Measurements from ENCODE around the gene GAK. TPM values are rescaled to one million over a fixed set of nuclear protein-coding genes. Genes with fewer than 3 reads are reported as not detected.

GAK gene
- total and polyA plus RNA-seq, 4 donors = 27.4 to 69.7 (median 47.0) TPM

- Histone ChIP-seq H3K9ac (ENCODE audit: low read depth in 1 of 2, low read length in 2 of 2) (no peak overlapping the region), H3K4me3 (ENCODE audit: low read depth in 1 of 3, low read length in 3 of 3) (no peak overlapping the region), H3K27ac (ENCODE audit: low read depth in 1 of 2, low read length in 2 of 2) (no peak overlapping the region), H3K4me1 (ENCODE audit: control insufficient read depth in 4 of 4, insufficient read depth in 4 of 4, low read length in 3 of 4) (peaks cover 2 to 11% (median 9%) of the 10 kb centered on the region in 4 donors), H3K9me3 (ENCODE audit: control insufficient read depth in 4 of 4, low read length in 3 of 4) (peaks cover 0 to 5% (median 0%) of the 10 kb centered on the region in 4 donors), H3K36me3 (ENCODE audit: control insufficient read depth in 4 of 4, insufficient read depth in 3 of 4, low read depth in 1 of 4, low read length in 3 of 4) (no peaks in the 10 kb centered on the region), H3K27me3 (ENCODE audit: control insufficient read depth in 4 of 4, insufficient read depth in 4 of 4, low read length in 3 of 4) (no peaks in the 10 kb centered on the region)
- no peak for TF ChIP-seq YY1 (IDR thresholded peaks at IDR 0.05)
- TF ChIP-seq FOXA2 (IDR thresholded peaks at IDR 0.05) = no peak
- no peak for TF ChIP-seq TAF1 (conservative IDR thresholded peaks at IDR 0.05)
- no peak for TF ChIP-seq HNF4G (IDR thresholded peaks at IDR 0.05)
- TF ChIP-seq JUND (IDR thresholded peaks at IDR 0.05) = no peak
- TF ChIP-seq RXRA (IDR thresholded peaks at IDR 0.05) = no peak
- TF ChIP-seq, protein P1, sequence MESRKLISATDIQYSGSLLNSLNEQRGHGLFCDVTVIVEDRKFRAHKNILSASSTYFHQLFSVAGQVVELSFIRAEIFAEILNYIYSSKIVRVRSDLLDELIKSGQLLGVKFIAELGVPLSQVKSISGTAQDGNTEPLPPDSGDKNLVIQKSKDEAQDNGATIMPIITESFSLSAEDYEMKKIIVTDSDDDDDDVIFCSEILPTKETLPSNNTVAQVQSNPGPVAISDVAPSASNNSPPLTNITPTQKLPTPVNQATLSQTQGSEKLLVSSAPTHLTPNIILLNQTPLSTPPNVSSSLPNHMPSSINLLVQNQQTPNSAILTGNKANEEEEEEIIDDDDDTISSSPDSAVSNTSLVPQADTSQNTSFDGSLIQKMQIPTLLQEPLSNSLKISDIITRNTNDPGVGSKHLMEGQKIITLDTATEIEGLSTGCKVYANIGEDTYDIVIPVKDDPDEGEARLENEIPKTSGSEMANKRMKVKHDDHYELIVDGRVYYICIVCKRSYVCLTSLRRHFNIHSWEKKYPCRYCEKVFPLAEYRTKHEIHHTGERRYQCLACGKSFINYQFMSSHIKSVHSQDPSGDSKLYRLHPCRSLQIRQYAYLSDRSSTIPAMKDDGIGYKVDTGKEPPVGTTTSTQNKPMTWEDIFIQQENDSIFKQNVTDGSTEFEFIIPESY (IDR thresholded peaks at IDR 0.05) = no peak
- no peak for TF ChIP-seq HNF4A (conservative IDR thresholded peaks at IDR 0.05)
- TF ChIP-seq EGR1 (IDR thresholded peaks at IDR 0.05; ENCODE audit: low read depth in 2 of 2) = no peak
- TF ChIP-seq NR2F2 (IDR thresholded peaks at IDR 0.05) = no peak
- TF ChIP-seq GABPA (IDR thresholded peaks at IDR 0.05 in 1 of 2, conservative IDR thresholded peaks at IDR 0.05 in 1 of 2) = no peak
- TF ChIP-seq, protein P2, sequence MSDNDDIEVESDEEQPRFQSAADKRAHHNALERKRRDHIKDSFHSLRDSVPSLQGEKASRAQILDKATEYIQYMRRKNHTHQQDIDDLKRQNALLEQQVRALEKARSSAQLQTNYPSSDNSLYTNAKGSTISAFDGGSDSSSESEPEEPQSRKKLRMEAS (IDR thresholded peaks at IDR 0.05) = no peak
- TF ChIP-seq, protein P3, sequence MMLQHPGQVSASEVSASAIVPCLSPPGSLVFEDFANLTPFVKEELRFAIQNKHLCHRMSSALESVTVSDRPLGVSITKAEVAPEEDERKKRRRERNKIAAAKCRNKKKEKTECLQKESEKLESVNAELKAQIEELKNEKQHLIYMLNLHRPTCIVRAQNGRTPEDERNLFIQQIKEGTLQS (IDR thresholded peaks at IDR 0.05) = no peak
- no peak for TF ChIP-seq REST (IDR thresholded peaks at IDR 0.05)
- TF ChIP-seq FOXA1 (IDR thresholded peaks at IDR 0.05) = no peak
- TF ChIP-seq CTCF (IDR thresholded peaks at IDR 0.05; ENCODE audit: low read depth, low read length, missing input control) = no peak
- TF ChIP-seq SP1 (IDR thresholded peaks at IDR 0.05) = no peak
- TF ChIP-seq RAD21 (IDR thresholded peaks at IDR 0.05) = no peak
- 75% methylated on average over 26 of the region's 26 CpGs for WGBS
- no peak for DNase-seq (ENCODE audit: low spot score)
Measured at GRCh38 chr4:829761-830600, 102.1 kb downstream of the GAK start.
